Ammon's horn (tissue), 1 donor: Measurements from ENCODE around the gene CLDN2.

ENCODE experiments used
- DNase-seq: peaks from one replicate; pipeline ENCODE4 v3.0.0-alpha.2; 2016; ENCODE audit warnings: low spot score

The CLDN2 gene

DNA sequence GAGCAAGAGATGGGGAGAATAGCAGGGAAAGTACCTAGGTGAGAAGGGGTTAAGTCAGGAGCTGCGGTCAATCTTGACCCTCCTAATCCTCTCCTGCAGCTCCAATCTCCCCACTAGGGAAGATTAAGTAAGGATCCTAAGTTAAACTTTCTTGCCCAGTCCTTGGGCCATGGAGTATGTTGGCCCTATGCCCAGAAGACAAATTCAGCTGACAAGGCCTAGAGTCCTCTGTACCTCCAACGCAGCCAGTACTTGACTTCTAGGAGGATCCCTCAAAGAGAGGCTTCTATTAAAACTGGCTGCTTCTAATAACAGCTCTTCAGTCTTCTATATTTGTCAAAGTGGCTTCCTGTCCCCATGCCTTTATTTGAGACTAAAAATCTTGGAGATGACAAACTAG, 1.4 kb downstream of the CLDN2 start:
- no peak for DNase-seq

DNA sequence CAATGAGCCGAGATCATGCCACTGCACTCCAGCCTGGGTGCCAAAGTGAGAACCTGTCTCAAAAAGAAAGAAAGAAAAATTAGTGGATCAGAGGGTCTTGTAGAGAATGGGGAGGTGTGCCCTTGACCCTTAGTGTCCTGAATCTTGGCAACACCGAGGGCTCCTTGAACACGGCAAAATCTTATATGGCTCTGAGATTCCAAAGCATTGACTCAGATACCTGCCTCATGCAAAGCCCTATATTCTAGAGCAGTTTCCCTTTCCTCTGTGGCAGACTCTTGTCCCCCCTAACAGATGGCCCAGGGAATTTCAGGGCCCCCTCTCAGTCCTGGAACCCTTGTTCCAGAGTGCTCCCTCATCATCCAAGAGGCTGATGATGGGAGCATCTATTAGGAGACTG, 6.8 kb downstream of the CLDN2 start:
- no peak for DNase-seq

DNA sequence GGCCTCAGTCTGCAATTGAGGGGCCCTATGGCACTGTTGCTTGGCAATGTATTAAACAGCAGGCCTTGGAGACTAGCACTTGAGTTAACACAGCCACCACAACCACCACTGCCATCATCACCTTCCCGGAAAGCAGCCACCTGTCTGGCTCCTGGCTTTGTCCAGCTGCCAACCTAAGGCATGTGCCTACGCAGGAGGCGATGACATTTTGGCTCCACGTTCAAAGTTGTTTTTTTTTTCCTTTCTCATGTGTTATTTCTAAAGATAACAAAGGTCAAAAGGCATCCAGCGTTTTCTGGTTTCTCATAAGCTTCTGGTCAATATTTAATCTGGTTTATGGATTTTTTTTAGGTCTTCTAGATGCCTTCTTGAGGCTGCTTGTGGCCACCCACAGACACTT, 7.5 kb downstream of the CLDN2 start:
- DNase-seq = no peak

DNA sequence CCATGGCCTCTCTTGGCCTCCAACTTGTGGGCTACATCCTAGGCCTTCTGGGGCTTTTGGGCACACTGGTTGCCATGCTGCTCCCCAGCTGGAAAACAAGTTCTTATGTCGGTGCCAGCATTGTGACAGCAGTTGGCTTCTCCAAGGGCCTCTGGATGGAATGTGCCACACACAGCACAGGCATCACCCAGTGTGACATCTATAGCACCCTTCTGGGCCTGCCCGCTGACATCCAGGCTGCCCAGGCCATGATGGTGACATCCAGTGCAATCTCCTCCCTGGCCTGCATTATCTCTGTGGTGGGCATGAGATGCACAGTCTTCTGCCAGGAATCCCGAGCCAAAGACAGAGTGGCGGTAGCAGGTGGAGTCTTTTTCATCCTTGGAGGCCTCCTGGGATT, 8.0 kb downstream of the CLDN2 start:
- DNase-seq = no peak

DNA sequence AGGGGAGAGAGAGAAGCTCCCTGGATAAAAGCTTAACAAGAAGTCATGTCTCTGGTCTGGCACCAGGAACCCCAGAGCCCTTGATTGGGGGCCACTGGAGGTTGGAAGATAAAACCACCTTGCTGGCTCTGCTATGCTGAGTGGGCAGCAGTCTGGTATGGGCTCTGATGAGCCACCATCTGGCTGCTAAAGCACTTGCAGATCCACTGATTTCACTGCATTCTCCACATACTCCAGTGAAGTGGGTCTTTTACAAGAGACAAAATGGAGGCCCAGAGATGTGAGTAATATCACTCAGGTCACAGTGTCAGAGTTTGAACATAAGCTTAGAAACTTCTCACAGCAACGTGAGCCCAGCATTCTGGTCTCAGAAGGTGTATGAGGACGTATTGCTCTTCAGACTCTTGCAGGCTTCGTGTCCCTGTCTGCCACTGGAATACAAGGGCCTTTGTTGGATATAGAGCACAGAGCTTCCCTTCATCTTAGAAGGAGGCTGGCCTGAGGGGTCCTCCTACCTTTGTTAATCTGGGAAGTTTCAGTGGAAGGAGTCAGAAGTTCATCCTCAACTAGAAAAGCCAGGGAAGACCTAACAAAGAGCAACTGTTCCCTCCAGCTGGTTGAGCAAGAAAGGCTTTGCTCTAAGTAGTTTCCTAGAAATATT, 11.8 kb downstream of the CLDN2 start:
- no peak for DNase-seq

DNA sequence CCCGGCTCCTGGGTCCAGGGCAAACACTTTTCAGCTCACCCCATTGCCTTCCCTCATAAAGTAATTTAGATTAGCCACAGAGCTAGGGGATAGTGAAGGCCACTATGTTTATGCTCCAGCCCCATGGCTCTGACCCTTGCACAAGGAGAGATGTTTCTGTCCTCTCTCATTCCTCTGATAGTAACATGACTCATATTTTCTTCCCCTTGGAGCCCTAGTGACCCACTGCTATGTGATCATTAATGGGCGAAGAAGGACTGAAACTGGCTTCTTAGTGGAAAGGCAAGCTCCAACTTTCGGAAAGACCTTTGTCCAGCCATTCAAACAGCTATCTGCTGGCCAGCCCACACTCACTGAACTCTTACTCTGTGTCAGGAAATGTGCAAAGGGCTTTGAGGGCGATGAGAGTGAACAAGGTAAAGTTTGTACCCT, 12.3 kb downstream of the CLDN2 start:
- no peak for DNase-seq

DNA sequence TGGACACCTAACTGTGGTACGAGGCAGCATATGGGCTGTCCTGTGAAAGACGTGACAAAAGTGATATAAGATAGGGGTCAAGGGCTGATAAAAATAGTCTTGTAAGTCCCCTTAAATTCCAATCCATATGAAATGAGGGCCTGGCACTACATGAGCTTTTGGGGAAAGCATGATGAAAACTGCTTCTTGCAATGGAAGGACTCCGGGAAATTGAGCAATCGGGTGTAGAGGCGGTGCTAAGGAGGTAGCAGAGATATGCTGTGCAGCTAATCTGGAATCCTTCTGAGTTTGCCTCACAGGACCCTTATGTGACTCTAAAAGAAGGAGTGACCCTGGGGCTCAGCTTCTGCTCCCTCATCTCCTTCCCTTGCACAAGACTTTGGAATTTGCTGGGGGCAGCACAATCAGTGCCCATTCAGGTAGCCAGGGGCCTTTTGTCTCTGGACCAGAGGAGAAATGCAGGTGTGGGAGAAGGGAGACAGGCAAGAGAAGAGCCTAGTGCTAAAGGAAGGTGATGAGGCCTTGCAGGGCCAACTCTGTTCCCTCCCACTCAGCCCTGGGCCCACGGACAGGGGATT, 12.8 kb downstream of the CLDN2 start:
- DNase-seq = no peak

DNA sequence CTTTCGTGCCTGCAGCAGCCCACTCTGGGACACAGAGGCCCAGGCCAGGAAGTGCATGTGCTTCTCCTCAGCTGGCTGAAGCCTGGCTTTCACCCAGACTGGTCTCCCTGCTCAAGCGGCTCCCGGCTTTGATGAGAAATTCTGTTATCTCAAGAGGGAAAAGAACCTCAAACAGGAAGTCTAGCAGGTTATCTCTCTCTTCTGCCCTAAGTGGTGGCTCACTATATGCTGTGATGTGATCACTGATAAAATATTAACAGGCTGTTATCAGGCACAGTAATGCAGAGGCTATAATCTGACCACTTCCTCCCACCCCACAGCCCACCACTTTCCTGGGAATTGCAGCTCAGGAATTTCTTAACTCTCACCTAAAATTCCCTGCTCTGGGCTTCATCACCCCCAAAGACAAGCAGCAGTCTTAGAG, 13.3 kb downstream of the CLDN2 start:
- DNase-seq = no peak

DNA sequence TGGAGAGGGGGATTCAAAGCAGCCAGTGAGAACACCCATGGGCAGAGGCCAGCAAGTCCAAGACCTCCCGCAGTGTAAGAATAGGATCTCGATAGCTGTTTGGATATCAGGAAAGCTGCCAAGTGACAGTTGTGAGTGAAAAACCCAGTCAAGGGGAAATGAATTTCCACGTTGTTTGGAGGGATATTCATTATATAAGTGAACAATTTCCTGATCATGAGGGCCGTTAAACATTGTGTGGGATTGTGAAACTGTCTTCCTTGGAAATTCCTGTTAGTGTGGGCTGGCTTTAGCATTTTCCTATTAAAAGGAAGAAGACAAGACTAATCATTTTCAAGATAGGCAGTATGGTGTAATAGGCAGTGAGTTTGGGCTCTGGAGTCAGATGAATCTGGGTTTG, 15.0 kb downstream of the CLDN2 start:
- DNase-seq = no peak

DNA sequence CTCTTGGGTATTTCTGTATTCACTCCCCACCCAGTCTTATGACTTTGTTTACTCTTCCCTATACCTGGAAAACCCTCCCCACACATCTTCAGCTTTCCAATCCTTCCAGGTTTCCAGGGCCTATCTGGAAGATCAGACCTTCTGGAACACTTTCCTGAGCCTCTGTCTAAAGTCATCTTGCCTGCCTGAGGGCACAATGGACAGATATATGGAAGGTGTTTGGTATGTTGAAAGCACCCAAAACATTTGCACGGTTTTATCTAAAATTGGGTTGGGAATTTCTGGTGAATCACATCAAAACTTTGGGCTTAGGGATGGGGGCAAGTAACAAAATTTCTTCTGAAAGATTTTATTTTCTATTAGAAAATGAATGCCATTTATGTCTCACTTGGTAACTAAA, 16.0 kb downstream of the CLDN2 start:
- DNase-seq = no peak

DNA sequence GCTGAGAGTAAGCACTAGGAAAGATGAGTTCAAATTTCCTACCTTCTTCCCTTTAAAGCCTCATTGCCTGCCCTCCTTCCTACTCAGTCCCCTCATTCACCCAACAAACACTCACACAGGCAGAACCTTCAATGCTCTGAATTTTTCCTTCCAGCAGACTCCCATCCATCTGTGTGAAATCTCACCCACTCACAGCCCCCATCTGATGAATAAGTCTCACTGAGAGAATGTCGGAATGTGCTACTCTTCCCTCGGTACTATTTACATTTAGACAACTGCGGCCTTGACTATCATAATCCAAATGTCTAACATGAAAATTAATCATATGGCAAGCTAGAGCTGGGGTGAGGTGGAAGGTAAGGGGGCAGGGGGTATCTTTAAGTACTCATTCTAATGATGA, 19.4 kb downstream of the CLDN2 start:
- DNase-seq = peak; percentile 7

DNA sequence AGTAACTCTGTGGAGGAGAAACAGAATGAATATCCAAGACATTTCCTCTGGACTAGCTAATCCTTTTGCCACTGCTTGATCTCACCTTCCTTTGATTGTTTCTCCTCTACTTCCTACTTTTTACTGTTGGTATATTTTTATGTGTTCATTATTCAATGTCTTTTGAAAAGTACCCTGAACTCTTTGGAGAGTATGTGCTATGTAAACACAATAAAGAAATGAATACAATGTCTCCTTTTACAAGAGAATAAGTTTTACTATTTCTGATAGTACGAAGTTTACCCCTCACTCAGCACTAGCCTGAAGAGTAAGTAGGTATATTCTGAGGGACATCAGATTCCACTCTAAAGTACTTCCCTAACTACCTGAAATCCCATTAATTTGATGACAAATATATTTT, 19.9 kb downstream of the CLDN2 start:
- DNase-seq = no peak

DNA sequence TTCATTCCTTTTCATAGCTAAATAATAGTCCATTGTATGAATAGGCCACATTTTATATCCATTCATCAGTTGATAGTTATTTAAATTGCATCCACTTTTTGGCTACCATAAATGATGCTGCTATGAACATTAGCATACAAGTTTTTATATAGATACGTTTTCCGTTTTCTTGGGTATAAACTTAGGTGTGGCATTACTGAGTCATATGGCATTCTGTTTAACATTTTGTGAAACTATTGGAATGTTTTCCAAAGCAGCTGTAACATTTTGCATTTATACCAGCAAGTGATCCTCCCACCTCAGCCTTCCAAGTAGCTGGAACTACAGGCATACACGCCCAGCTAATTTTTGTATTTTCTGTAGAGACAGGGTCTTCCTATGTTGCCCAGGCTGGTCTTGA, 26.3 kb downstream of the CLDN2 start:
- DNase-seq = no peak

DNA sequence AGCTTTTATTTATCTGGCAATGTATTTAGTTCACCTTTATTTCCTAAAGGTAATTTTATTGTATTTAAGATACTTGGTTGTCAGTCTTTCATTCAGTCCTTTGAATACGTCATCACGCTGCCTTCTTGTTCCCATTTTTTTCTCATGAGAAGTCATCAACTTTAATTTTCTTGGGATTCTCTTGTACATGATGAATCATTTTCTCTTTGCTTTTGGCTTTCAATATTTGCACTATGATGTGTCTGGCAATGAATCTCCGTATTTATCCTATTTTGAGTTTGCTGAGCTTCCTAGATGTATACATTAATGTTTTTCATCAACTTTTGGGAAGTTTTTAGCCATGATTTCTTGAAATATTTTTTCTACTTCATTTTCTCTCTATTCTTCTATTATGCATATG, 28.4 kb downstream of the CLDN2 start:
- DNase-seq = no peak

DNA sequence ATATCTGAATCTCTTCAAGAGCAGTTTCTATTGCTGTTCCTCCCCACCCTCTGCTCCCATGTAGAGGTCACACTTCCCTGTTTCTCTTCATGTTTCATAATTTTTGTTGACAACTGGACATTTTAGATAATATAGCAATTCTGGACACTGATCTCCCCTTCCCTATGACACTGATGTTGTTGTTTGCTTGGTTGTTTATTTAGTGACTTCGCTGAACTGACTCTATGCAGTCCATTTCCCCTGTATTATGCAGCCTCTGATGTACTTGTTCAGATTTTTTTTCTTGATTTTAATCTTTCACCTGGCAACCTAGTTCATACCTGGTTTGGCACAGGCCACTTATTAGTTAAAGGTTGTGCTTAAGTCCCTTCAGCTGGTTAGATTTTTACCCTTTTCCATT, 29.2 kb downstream of the CLDN2 start:
- DNase-seq = no peak

DNA sequence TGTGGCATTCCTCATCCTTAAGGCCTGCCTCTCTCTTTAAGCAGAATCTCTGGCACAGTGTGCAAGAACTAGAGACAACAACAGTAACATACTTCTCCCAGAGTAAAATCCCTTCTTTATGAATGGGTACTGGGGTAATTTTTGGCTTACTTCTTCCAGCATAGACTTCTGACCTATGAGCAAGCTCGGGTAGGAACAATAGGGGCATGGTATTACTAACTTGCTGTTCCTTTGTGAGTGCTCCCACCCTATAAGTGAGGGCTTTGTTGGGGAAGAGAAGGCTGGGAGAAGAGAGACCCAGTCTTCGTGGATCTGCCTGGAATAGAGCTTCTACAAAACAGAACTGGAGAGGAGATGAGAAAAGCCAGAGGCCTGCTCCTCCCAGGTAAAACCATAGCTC, 30.2 kb downstream of the CLDN2 start:
- DNase-seq = no peak

DNA sequence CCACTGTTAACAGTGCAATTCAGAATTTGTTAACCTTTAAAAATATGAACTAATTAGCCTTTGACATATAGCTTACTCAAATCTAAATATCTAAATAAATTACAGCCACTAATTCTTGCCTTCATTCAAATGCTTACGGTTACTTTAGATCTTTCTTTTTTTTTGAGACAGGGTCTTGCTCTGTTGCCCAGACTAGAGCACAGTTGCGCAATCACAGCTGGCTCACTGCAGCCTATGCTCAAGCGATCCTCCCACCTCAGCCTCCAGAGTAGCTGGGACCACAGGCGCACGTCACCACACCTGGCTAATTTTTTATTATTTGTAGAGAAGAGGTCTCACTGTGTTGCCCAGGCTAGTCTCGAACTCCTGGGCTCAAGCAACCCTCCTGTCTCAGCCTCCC, 31.0 kb downstream of the CLDN2 start:
- DNase-seq = no peak

DNA sequence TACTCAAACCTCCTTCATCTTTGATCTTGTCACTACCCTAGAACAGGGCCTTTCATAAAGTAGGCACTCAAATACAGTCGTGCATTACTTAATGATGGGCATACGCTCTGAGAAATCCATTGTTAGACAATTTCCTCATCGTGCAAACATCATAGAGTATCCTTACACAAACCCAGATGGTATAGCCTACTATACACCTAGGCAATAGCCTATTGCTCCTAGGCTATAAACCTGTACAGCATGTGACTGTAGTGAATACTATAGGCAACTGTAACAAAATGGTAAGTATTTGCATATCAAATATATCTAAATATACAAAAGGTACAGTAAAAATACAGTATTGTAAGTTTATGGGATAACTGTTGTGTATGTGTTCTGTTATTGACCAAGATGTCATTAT, 31.9 kb downstream of the CLDN2 start:
- DNase-seq = no peak

DNA sequence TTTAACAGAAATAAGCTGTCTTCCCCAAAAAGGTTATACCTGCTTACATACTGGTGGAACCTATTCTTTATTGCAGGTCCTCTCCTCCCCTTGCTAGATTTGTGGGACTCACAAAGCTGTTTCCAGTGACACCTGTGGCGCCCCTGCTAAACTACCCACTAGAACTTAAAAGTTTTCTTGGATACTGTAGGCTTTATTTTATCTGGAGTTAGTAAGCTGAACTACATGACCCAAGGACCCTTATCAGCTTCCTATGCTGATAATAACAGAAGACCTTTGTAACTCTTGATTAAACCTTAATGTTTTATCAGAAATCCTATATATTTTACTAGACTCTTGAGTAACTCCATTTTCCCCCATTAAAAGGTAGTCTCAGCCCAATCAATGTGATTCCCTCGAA, 32.3 kb downstream of the CLDN2 start:
- DNase-seq = no peak

DNA sequence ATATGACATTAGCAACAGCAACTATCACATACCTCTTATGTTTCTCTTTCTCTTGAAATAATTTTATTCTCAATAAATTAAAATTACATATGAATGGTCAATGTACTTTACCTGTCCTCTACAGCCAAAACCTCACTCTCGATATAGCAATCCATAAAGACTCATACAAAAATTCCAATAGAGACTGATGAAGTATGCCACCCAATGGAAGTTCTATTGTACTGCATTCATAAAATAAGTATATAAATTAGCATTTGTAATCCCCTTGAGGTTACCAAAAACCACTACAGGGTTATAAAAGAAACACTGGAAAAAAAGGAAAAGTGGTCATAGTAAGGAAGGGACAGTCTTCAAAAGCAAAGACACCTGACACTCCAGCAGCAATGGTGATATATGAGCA, 32.8 kb downstream of the CLDN2 start:
- DNase-seq = no peak

DNA sequence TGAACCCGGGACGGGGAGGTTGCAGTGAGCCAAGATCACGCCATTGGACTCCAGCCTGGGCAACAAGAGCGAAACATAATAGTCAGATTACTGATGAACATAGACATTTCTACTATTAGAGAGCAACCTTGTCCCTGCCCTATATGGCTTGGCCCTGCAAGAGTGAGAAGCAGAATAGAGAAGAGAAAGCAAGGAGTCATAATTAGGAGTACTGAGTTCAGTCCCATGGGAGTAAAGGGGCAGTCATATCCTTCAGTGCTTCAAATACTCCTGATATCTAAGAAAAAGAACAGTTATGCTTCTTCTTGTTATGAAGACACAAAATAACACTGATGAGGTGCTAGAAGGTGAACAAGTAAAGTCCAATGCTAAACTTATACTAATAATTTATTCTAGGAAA, 33.8 kb downstream of the CLDN2 start:
- no peak for DNase-seq

DNA sequence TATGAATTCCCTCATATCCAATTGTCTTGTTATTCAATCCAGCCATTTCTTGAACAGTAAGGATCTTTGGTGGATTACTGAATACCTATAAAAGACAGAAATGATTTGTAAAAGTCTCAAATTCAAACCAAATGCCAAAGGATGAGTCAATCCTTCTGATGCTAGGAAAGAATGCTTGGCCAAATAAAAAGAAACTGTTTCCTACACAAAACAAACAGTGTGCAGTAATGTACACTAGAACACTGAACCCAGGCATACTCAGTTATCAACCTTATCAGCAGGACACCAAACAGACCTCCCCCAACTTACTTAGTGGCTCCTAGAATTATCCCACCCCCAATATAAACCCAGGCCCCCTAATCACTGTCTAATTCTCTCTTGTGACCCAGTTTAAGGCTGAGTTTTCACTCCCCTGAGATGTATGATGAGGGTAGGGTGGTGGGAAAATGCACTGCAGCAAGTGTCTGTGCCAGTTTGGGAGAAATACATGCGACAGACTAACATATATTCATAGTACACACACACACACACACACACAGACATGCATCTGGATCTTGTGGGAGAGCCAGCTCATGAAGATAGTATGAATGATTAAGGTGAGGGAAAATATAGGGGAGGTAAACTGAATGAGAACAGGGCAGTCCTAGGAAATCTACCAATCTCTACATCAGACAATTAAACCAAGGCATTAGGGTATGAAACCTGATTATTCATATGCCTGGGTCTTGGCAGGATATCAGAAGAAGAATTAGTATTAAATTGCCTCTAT, 35.0 kb downstream of the CLDN2 start:
- DNase-seq = no peak

DNA sequence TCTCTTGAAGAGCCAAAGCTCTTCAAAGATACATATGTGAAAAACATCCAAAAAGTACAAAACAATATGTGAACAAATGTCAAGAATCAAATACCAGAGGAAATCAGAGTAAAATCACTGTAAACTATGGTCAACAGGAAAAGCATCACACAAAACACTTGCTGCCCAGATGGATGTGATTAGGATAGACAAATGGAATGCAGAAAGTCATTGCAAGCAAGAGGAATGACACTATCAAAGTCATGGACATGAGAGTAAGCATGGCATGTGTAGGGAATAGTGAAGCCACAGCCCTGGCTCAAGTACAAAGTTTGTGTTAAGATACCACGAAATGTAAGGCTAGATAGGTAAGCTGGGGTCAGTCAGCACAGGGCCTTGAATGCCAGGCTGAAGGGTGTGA, 37.7 kb downstream of the CLDN2 start:
- DNase-seq = no peak

DNA sequence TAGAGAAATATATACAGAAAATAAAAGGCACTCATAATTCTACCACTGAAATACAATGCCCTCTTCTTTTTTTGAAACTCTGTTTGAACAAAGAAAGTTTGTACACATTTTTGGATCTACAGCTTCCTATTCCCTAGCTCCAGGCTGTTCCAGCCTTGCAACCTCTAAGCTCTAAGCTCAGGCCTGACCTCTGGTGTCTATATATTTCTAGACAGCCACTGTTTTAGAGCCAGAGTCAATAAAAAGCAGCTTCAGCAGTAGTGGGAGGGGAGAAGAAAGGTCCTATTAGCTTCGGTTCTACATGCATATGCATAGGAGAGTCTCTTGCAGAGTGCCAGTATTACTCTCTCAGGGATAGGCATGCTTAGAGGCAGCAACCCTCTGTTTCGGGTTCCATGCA, 39.7 kb downstream of the CLDN2 start:
- DNase-seq = peak; percentile 11
